T-helper 1 cell treated with Interleukin-12 subunit alpha and Interleukin-12 subunit beta and Interleukin-4 antibody, amounts not matched to agents 30 ng/mL and 1 ng/mL, for 36 hours (primary cell): ENCODE measurements around the gene GALNT18. TPM values are rescaled to one million over a fixed set of nuclear protein-coding genes. Genes with fewer than 3 reads are reported as not detected.

Experiments
- intact Hi-C: fragments of 100-400 bp; cut with micrococcal nuclease; formaldehyde crosslinking; loops from one replicate; pipeline ENCODE4 v1.15.1; 2024
- total RNA-seq: library from RNA; stranded (reverse); gene quantifications from 2 replicates; pipeline ENCODE4 v1.2.3, GENCODE V29; 2022

Gene GALNT18
- total RNA-seq, 1 donor from 2014 or later: 1.5 TPM

- intact Hi-C loops: no loop called here
Observed at GRCh38 chr11:11391796-11392463, 229.9 kb downstream of the GALNT18 start.

GRCh38 chr11:11391169-11391568 lies 230.6 kb downstream of the GALNT18 start:
- intact Hi-C loops: no loop called here

- intact Hi-C loops: no loop called here
Observed at GRCh38 chr11:11390068-11390771, 231.6 kb downstream of the GALNT18 start.

- intact Hi-C loops: no loop called here
Observed at GRCh38 chr11:11389238-11389637, 232.6 kb downstream of the GALNT18 start.

GRCh38 chr11:11387622-11388305 lies 234.0 kb downstream of the GALNT18 start:
- intact Hi-C loops: no loop called here

GRCh38 chr11:11387207-11387606 lies 234.6 kb downstream of the GALNT18 start:
- intact Hi-C loops: no loop called here

GRCh38 chr11:11384829-11385228 lies 237.0 kb downstream of the GALNT18 start:
- intact Hi-C loops: no loop called here

- intact Hi-C loops: no loop called here
Observed at GRCh38 chr11:11383995-11384394, 237.8 kb downstream of the GALNT18 start.

- intact Hi-C loops: no loop called here
Observed at GRCh38 chr11:11382858-11383532, 238.8 kb downstream of the GALNT18 start.

- intact Hi-C loops: no loop called here
Observed at GRCh38 chr11:11381471-11382105, 240.2 kb downstream of the GALNT18 start.

GRCh38 chr11:11380883-11381282 lies 240.9 kb downstream of the GALNT18 start:
- intact Hi-C loops: no loop called here

GRCh38 chr11:11380340-11380739 lies 241.5 kb downstream of the GALNT18 start:
- intact Hi-C loops: no loop called here

- intact Hi-C loops: no loop called here
Observed at GRCh38 chr11:11379661-11380060, 242.1 kb downstream of the GALNT18 start.

- intact Hi-C loops: no loop called here
Observed at GRCh38 chr11:11378184-11378940, 243.4 kb downstream of the GALNT18 start.

- intact Hi-C loops: no loop called here
Observed at GRCh38 chr11:11374358-11375148, 247.3 kb downstream of the GALNT18 start.

- intact Hi-C loops: no loop called here
Observed at GRCh38 chr11:11373934-11374333, 247.9 kb downstream of the GALNT18 start.

GRCh38 chr11:11372461-11372860 lies 249.3 kb downstream of the GALNT18 start:
- intact Hi-C loops: no loop called here

GRCh38 chr11:11370962-11371303 lies 250.9 kb downstream of the GALNT18 start:
- intact Hi-C loops: no loop called here

- intact Hi-C loops: no loop called here
Observed at GRCh38 chr11:11370255-11370961, 251.4 kb downstream of the GALNT18 start.
